Measurements from ENCODE around the gene ITGA8. TPM values are rescaled to one million over a fixed set of nuclear protein-coding genes. Genes with fewer than 3 reads are reported as not detected.

Gene ITGA8
- total RNA-seq, 1 donor from 2014 or later = 1.7 TPM

DNA sequence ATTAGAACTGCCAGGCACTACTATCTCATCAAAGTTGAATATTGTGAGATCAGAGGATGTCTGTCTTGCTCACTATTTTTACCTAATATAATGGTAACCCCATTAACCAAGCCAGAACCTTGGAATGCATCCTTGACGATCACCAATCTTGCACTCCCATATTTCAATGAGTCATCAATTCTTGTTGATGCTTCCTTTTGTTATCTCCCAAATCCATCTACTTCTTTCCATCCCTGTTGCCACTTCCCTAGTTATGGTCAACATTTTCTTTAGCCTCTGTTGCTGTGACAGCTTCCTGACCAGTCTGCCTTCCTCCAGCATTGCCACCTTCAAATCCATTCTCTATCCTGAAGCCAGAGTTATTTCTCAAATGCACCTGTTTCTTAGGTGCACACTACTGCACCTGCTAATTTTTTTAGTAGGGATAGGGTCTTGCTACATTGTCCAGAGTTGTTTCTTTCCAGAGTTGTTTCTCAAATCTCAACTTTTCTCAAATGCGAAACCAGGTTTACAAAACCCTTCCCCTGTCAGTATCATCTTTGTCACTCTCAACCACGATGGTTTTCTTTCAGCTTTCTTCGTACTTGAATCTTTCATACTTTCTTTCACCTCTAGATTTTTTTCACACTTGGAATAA lies 15.7 kb downstream of the ITGA8 start:
- H3K27me3 ChIP-seq (ENCODE audit: low read depth) = no peaks in the 10 kb centered on the region
- TF ChIP-seq, protein P1, sequence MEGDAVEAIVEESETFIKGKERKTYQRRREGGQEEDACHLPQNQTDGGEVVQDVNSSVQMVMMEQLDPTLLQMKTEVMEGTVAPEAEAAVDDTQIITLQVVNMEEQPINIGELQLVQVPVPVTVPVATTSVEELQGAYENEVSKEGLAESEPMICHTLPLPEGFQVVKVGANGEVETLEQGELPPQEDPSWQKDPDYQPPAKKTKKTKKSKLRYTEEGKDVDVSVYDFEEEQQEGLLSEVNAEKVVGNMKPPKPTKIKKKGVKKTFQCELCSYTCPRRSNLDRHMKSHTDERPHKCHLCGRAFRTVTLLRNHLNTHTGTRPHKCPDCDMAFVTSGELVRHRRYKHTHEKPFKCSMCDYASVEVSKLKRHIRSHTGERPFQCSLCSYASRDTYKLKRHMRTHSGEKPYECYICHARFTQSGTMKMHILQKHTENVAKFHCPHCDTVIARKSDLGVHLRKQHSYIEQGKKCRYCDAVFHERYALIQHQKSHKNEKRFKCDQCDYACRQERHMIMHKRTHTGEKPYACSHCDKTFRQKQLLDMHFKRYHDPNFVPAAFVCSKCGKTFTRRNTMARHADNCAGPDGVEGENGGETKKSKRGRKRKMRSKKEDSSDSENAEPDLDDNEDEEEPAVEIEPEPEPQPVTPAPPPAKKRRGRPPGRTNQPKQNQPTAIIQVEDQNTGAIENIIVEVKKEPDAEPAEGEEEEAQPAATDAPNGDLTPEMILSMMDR (IDR thresholded peaks at IDR 0.05; ENCODE audit: borderline replicate concordance) = no peak
- no peak overlapping the region for H3K4me3 ChIP-seq
- H3K4me1 ChIP-seq = no peaks in the 10 kb centered on the region
- H3K27ac ChIP-seq (replicated peaks) = no peak overlapping the region
- no peak for DNase-seq
- no peaks in the 10 kb centered on the region for H3K9me3 ChIP-seq (replicated peaks)
- intact Hi-C loops (cut with micrococcal nuclease) = no loop called here
- no peaks in the 10 kb centered on the region for H3K36me3 ChIP-seq

DNA sequence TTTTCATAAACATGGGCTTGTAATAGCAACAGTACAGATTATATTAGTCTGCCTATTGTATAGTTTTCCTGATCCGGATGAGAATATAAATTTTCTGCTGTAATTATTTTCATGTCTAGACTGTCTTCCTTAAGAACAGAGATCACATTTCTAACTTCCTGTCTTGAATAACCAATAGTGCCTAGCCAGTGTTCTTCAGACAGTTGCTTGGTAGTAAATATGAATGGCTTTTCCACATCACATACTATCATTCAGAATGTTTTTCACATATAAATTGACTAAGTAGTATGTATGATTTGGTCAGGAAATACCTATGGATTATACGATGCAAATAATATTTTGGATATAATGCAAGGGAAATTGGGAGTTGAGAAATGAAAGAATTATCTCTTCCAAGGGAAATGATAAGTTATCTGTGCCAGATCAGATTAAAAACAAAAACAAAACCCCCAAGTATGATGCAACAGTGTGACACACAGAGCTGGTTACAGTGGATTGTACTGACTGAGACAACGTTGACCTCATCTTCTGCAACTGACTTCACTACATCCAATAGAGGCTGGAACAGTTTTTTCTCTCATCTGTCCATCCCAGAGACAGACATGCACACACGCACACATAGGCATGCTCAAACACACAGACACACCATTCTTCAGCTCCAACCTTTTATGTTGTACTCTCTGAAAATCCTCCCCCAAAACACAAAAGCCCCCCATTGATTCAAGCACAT lies 16.4 kb downstream of the ITGA8 start:
- intact Hi-C loops (cut with micrococcal nuclease) = no loop called here
- Histone ChIP-seq H3K27ac (replicated peaks) (no peak overlapping the region), H3K27me3 (ENCODE audit: low read depth) (no peaks in the 10 kb centered on the region), H3K36me3 (no peaks in the 10 kb centered on the region), H3K4me3 (no peak overlapping the region), H3K9me3 (replicated peaks) (peaks cover 4% of the 10 kb centered on the region), H3K4me1 (no peaks in the 10 kb centered on the region)
- TF ChIP-seq, protein P1 (IDR thresholded peaks at IDR 0.05; ENCODE audit: borderline replicate concordance) = no peak
- no peak for DNase-seq

DNA sequence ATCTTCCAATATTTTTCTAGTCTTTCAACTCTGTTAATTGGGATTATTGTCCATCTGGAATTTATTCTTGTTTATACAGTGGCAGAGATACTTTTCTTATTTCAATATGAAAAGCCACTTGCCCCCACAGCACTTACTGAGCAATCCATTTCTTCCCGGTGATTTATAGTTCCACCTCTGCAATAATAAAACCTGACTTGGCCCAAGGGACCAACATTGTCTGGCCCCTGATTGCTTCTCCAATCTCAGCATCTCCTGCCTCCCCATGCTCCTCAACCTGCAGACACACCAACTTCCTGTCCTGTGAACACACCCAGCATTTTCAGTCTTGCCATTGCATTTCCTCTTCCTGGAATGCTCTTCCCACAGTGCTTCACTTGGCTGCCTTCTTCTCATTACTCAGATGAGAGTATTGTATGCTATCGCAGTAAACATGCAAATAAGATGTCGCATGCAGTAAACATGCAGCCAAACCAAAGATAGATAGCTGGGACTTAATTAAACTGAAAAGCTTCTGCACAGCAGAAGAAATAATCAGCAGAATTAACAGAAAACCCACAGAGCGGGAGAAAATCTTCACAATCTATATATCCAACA lies 19.5 kb downstream of the ITGA8 start:
- TF ChIP-seq, protein P1 (IDR thresholded peaks at IDR 0.05; ENCODE audit: borderline replicate concordance) = no peak
- no peaks in the 10 kb centered on the region for H3K27me3 ChIP-seq (ENCODE audit: low read depth)
- intact Hi-C loops (cut with micrococcal nuclease) = no loop called here
- H3K27ac ChIP-seq (replicated peaks) = no peak overlapping the region
- no peaks in the 10 kb centered on the region for H3K36me3 ChIP-seq
- H3K4me1 ChIP-seq = no peaks in the 10 kb centered on the region
- H3K9me3 ChIP-seq (replicated peaks) = peaks cover 14% of the 10 kb centered on the region
- no peak overlapping the region for H3K4me3 ChIP-seq
- no peak for DNase-seq

DNA sequence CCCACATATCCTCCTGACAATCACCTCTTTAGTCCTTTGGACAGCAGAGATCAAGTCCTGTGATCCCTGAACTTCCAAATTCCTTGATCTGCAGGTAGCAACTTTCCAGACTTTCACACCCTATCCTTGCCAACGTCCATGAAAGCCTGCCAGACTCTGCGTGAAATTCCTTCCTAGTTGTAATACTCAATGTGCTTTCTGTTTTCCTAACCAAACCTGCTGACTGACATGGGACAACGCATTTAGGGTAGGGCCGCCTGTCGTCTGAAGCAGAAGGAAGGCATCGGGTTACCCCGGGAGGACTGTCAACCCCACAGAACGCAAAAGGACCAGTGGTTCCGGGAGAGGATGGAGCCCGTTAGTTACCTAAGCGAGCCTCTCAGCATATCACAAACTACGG lies 23.9 kb downstream of the ITGA8 start:
- Histone ChIP-seq H3K9me3 (replicated peaks) (peaks cover 14% of the 10 kb centered on the region), H3K36me3 (no peaks in the 10 kb centered on the region), H3K27me3 (ENCODE audit: low read depth) (no peaks in the 10 kb centered on the region), H3K4me1 (no peaks in the 10 kb centered on the region), H3K4me3 (no peak overlapping the region), H3K27ac (replicated peaks) (no peak overlapping the region)
- no peak for DNase-seq
- TF ChIP-seq, protein P1 (IDR thresholded peaks at IDR 0.05; ENCODE audit: borderline replicate concordance) = no peak
- intact Hi-C loops (cut with micrococcal nuclease) = no loop called here

DNA sequence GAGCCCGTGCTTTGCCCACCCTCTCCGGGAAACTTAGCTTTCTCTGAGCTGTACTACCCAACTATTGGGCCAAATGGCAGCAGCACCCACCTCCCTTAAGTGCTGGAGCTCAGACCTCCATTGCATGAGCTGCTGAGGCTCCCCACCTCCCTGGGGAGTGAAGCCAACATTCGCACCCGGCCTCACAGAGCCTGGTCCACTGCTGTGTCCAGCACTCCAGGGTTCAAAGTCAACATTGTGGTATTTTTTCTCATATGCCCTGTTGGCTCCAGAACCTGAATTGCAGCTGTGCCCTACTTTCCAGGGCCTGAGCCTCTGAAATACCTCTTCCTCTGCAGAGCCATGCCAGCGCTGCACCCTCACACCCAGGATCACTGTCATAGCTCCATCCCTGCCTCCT lies 29.7 kb downstream of the ITGA8 start:
- TF ChIP-seq, protein P1 (IDR thresholded peaks at IDR 0.05; ENCODE audit: borderline replicate concordance) = no peak
- Histone ChIP-seq H3K27me3 (ENCODE audit: low read depth) (peaks cover 5% of the 10 kb centered on the region), H3K27ac (replicated peaks) (no peak overlapping the region), H3K4me1 (no peaks in the 10 kb centered on the region), H3K4me3 (no peak overlapping the region), H3K9me3 (replicated peaks) (no peaks in the 10 kb centered on the region), H3K36me3 (no peaks in the 10 kb centered on the region)
- intact Hi-C loops (cut with micrococcal nuclease) = no loop called here
- no peak for DNase-seq

Data from left ventricle myocardium inferior (tissue), 1 donor.